Heart right ventricle (tissue), 16 donors: ENCODE measurements around the gene LRRC46. TPM values are rescaled to one million over a fixed set of nuclear protein-coding genes. Genes with fewer than 3 reads are reported as not detected.

Source experiments
- ATAC-seq, 8 donors: fragments of 200-7000 bp; cut with Tn5 transposase; one replicate each; pipeline ENCODE4 v1.9.1; 2020; ENCODE audit warnings: mild to moderate bottlenecking in 8 of 8, moderate library complexity in 8 of 8, moderate number of reproducible peaks in 1 of 8
- DNase-seq, 2 donors: peaks; one replicate each; pipeline ENCODE4 v3.0.0-alpha.2; 2020
- H3K27ac ChIP-seq, 10 donors: fragments of 200-600 bp; sonication (generic) in 2 of 10; one replicate each; pipeline versions ENCODE4 v1.5.0 to v1.8.0; 2020 to 2022; ENCODE audit warnings: mild to moderate bottlenecking in 3 of 10
- H3K27me3 ChIP-seq, 7 donors: fragments of 200-600 bp; one replicate each; pipeline ENCODE4 v1.8.0; 2021 to 2022; ENCODE audit warnings: mild to moderate bottlenecking in 2 of 7
- H3K36me3 ChIP-seq, 9 donors: fragments of 200-600 bp; sonication (generic) in 1 of 9; one replicate each; pipeline versions ENCODE4 v1.5.0 to v1.8.0; 2020 to 2022; ENCODE audit warnings: mild to moderate bottlenecking in 2 of 9
- H3K4me1 ChIP-seq, 9 donors: fragments of 200-600 bp; sonication (generic) in 1 of 9; one replicate each; pipeline versions ENCODE4 v1.5.0 to v1.8.0; 2020 to 2022; ENCODE audit warnings: mild to moderate bottlenecking in 4 of 9
- H3K4me3 ChIP-seq, 10 donors: fragments of 200-600 bp; sonication (generic) in 2 of 10; one replicate each; pipeline versions ENCODE4 v1.5.0 to v1.8.0; 2020 to 2022; ENCODE audit warnings: mild to moderate bottlenecking in 7 of 10, moderate library complexity in 2 of 10
- H3K9me3 ChIP-seq, 11 donors: fragments of 200-600 bp in 10 of 11; sonication (generic) in 2 of 11; one replicate each; pipeline versions ENCODE4 v1.5.0 to v1.8.0; 2013 to 2022; ENCODE audit warnings: mild to moderate bottlenecking in 2 of 11, control low read depth in 1 of 11, moderate library complexity in 1 of 11
- WGBS, 2 donors: extraction: QIAGEN DNeasy Blood & Tissue Kit; methylation state at CpG; one replicate each; pipeline ENCODE4 v1.1.7; 2013; ENCODE audit warnings: inconsistent platforms in 1 of 2; 5-methylcytosine and 5-hydroxymethylcytosine counted together
- intact Hi-C, 10 donors: fragments of 100-400 bp; cut with DNase I; formaldehyde crosslinking; loops; one replicate each; pipeline versions ENCODE4 v1.11.1 to v1.14.2; 2022
- long read RNA-seq, 3 donors: library from polyadenylated mRNA; unstranded; transcript quantifications; one replicate each; pipeline ENCODE4 v2.0.0, GENCODE V29; 2020 to 2021
- polyA plus RNA-seq, 2 donors: library from polyadenylated mRNA; stranded (reverse); fragments of 200-250 nt; gene quantifications; one replicate each; pipeline ENCODE4 v1.2.3, GENCODE V29; 2013
- total RNA-seq, 10 donors: library from RNA; stranded (reverse); fragmentation: NEBNext Ultra II Directional in 3 of 10; extraction: Animal tissue kit (Norgen Biotek cat#: 25700) in 3 of 10; gene quantifications; one replicate each; pipeline versions ENCODE4 v1.2.1 to v1.2.4, GENCODE V29; 2021 to 2023
- TF ChIP-seq, protein P1 (sequence below), 9 donors: fragments of 200-600 bp; sonication (generic) in 2 of 9; IDR thresholded peaks; one replicate each; pipeline versions ENCODE4 v1.5.0 to v1.8.0; 2021 to 2022; ENCODE audit warnings: antibody characterized with exemption in 9 of 9, mild to moderate bottlenecking in 5 of 9, moderate library complexity in 1 of 9
- donor health status: Arrhythmogenic right ventricular cardiomyopathy.
- donor health status: ischemic (EF 13 %, LVEDD 7.1; RV severe dilation, severe dysfunction).
- donor health status: healthy with polysubstance abuse.
- donor health status: DM: no; HTN: yes; CAD: no.
- donor health status: DM: no; HTN: no; CAD: no.
- donor health status: ischemic (EF 25% LVEDD 6.9; RV normal size, moderate dysfunction).
- donor health status: ischemic (EF 25% LVEDD 5.7; RV mildly dilated, moderate dysfunction).
- donor health status: healthy.
- donor health status: DM: yes; HTN: yes; CAD: no.
- donor health status: Ischemic cardiomyopathy.
- donor health status: ischemic (EF 35%, LVEDD 5.7; RV mildly dilated, moderate dysfunction).
- donor health status: nonischemic (EF 11% LVEDD 7.7; RV severe dilation, severe dysfunction).
- donor health status: DM: yes; HTN: yes; CAD: no.
- donor health status: PGD.
- donor health status: ischemic (EF 29% LVEDD 5.4; RV normal size, mild dysfunction).
- donor health status: nonischemic (EF 23%, LVEDD 6.1; RV moderate dilation, normal function).

Gene LRRC46, protein sequence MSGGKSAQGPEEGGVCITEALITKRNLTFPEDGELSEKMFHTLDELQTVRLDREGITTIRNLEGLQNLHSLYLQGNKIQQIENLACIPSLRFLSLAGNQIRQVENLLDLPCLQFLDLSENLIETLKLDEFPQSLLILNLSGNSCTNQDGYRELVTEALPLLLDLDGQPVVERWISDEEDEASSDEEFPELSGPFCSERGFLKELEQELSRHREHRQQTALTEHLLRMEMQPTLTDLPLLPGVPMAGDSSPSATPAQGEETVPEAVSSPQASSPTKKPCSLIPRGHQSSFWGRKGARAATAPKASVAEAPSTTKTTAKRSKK
- total RNA-seq (under 1 TPM in 7 of 10 donors, not detected in 3; 0.14 to 0.53 (median 0.34) TPM), polyA plus RNA-seq (under 1 TPM; 0.19 to 0.95 TPM)
- long read RNA-seq, donor 1, result 0 reads
- long read RNA-seq, donor 2, result 0 reads
- long read RNA-seq, donor 3, result 0 reads

DNA sequence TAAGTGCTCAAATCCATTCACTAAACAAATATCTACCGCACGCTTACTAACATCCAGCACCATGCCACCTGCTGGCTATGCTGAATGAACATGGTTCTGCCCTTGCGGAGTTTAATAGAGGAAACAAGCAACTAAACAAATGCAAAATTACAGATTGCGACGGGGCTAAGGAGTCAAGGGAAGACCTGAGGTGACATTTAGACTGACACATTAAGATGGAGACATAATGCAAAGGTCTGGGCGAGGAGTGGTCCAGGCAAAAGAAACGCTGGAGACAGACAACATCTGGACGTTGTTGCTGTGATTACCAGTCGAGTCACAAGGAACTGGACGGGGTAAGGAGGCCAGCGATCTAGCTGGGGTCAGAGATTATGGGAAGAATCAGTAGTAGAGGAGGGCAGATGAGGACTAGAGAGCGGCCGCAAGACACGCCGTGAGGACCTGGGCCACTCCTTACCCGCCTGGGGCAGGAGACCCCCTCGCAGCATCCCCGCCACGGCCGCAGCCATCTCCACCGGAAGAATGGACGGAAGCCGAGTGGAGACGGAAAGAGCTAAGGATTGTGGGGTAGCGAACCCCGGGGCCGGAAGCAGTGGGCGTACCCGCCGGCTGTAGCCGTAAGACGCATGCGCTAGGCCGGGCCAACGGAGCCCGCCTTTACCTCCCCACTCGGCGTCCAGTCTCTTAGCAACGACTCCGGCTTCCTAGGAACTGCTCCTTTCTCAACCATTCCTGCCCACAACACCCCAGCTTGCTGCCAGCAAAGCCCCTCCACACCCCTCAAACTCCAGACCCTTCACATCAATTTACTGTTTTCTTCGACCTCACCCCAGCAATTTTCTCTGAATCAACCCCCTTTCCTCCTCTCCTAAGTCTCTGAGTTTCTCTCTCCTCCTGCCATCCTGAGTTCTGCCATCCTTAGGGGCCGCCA, at the start of gene LRRC46, which contains the start of gene MRPL10:
LRRC46 (plus strand) TSS at position 668 of the 931 bp plus-strand sequence. CDS start 320 bp downstream, outside the sequence.
MRPL10 (minus strand) TSS at position 539 of the 931 bp plus-strand sequence; CDS start at position 509, 30 bp downstream.
- H3K4me1 ChIP-seq, result peaks cover 8 to 48% (median 33%) of the 10 kb centered on the region in 9 donors
- peaks cover 0 to 37% (median 24%) of the 10 kb centered on the region in 9 donors for H3K36me3 ChIP-seq
- TF ChIP-seq, protein P1, sequence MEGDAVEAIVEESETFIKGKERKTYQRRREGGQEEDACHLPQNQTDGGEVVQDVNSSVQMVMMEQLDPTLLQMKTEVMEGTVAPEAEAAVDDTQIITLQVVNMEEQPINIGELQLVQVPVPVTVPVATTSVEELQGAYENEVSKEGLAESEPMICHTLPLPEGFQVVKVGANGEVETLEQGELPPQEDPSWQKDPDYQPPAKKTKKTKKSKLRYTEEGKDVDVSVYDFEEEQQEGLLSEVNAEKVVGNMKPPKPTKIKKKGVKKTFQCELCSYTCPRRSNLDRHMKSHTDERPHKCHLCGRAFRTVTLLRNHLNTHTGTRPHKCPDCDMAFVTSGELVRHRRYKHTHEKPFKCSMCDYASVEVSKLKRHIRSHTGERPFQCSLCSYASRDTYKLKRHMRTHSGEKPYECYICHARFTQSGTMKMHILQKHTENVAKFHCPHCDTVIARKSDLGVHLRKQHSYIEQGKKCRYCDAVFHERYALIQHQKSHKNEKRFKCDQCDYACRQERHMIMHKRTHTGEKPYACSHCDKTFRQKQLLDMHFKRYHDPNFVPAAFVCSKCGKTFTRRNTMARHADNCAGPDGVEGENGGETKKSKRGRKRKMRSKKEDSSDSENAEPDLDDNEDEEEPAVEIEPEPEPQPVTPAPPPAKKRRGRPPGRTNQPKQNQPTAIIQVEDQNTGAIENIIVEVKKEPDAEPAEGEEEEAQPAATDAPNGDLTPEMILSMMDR (IDR thresholded peaks at IDR 0.05), result peak in 2 of 9 donors; percentile 12 to 17
- 1% methylated on average over 34 to 42 of the region's 42 CpGs for WGBS, 2 donors
- intact Hi-C loops, result loop anchor here in 1 of 10 donors (10.0 kb wide), 1 partner anchor 274 kb away; the partner anchor contains the start of genes CBX1 and SNX11
- no peaks in the 10 kb centered on the region for H3K27me3 ChIP-seq
- peak within 1 kb of the TSS in 9 of 10 donors; percentile 28 to 90 (median 74) for H3K27ac ChIP-seq
- H3K4me3 ChIP-seq, result peak within 1 kb of the TSS; percentile 53 to 93 (median 75)
- DNase-seq (peak; percentile 93 to 94), ATAC-seq (peak; percentile 93 to 98 (median 97))
- no peaks in the 10 kb centered on the region for H3K9me3 ChIP-seq

DNA sequence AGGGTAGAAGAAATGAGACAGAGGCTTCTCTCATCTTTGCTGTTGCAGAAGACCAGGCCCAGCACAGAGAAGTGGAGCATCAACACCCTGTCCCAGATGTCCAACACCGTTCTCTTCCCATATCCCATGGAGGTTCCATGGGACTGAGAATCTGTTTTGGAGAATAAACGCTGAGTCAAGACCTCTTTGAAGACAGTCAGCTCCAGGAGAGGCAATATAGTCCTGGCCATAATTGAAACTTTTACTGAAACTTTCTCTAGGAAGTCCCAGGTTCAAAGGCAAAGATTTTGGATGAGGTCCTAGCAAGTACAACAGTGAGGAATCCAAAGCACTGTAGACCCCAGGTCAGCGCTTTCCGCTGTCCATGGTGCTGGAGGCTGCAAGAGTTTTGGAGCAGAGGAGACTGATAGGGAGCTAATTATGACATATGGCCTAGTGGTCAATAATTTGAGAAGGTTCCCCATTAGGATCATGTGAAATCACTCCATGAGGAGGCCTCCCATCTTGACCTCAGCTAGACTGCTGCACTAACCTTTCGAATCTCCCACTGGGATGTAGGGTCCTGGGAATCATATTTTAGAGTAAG, 45.8 kb upstream of the LRRC46 start:
- ATAC-seq (no peak), DNase-seq (no peak)
- H3K9me3 ChIP-seq, result no peaks in the 10 kb centered on the region
- WGBS, 2 donors, result 13 to 38% methylated on average over 5 of the region's 5 CpGs
- TF ChIP-seq, protein P1 (IDR thresholded peaks at IDR 0.05), result no peak
- peaks cover 0 to 11% (median 9%) of the 10 kb centered on the region in 9 donors for H3K4me1 ChIP-seq
- intact Hi-C loops, result loop anchor here in 1 of 10 donors (10.0 kb wide), 1 partner anchor 91 kb away; the partner anchor contains the start of gene TBKBP1
- peaks cover 0 to 74% (median 59%) of the 10 kb centered on the region in 7 donors for H3K27me3 ChIP-seq
- no peak overlapping the region for H3K4me3 ChIP-seq
- H3K27ac ChIP-seq, result no peak overlapping the region
- H3K36me3 ChIP-seq, result no peaks in the 10 kb centered on the region

DNA sequence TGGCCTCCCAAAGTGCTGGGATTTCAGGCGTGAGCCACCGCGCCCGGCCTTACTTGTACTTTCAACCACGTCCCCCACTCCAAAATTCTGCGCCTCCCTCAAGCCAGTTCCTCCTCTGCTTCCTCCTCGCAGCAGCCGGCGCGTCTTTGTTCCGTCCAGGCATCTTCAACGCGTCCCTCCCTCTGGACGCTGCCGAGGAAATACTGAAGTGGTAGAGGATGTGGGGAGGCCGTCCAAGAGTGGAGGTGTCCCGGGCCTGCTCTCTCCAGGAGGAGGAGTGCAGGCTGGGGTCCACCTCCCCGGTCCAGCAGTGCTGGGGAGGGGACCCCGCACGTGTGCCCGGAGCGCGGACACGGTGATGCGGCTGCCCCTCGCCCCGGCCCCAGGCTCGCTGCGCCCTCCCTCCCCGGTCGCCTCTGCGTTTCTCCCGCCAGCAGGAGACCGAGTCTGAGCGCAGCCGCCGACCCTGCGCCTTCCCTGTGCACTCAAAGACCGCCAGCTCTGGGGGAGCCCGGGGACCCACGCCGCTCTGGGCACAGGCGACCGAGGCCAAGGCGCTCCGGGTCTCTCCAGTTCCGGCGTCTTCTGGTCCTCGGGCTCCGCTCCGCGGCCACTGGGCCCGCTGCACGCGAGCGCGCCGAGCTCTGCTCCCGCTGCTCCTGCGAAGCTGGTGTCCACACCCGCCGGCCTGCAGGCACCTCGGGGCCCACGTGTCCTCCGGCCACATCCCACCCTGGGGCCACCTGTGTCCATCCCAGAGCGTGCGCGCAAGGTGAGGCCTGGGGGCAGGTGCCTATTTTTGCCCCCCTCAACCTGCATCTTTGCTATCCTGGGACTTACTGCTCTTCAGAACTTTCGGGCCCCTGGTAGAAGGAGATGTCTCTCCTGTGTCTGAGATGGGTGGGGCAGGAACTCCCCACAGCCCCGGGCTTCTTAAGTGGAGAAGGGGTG, 41.6 kb upstream of the LRRC46 start:
- Histone ChIP-seq H3K9me3 (no peaks in the 10 kb centered on the region), H3K36me3 (no peaks in the 10 kb centered on the region), H3K27ac (no peak overlapping the region), H3K4me1 (peaks cover 0 to 11% (median 9%) of the 10 kb centered on the region in 9 donors), H3K27me3 (peaks cover 0 to 96% (median 89%) of the 10 kb centered on the region in 7 donors), H3K4me3 (peak overlapping the region; percentile 10 to 52 (median 42))
- DNase-seq (peak in 1 of 2 donors; percentile 56), ATAC-seq (peak; percentile 84 to 95 (median 91))
- intact Hi-C loops, result loop anchor here in 5 of 10 donors (5.0 to 10.0 kb wide), 5 partner anchors 85 to 125 kb away; partner anchors contain the start of gene TBKBP1 (in 1 of the 5)
- 1 to 2% methylated on average over 70 of the region's 70 CpGs for WGBS, 2 donors
- TF ChIP-seq, protein P1 (IDR thresholded peaks at IDR 0.05), result peak in 8 of 9 donors; percentile 31 to 70 (median 64)
